Measurements from ENCODE around the gene PRICKLE2. TPM values are rescaled to one million over a fixed set of nuclear protein-coding genes. Genes with fewer than 3 reads are reported as not detected.

PRICKLE2 gene
- total RNA-seq, 2 donors from 2014 or later = 27.9 to 42.3 TPM

- TF ChIP-seq CTCF (IDR thresholded peaks at IDR 0.05) = no peak
Observed at GRCh38 chr3:64138656-64139375, 86.5 kb downstream of the PRICKLE2 start.

GRCh38 chr3:64138046-64138445 is 87.2 kb downstream of the PRICKLE2 start:
- no peak for ATAC-seq (ENCODE audit: insufficient number of reproducible peaks, low FRiP score, low read depth)
- DNase-seq (ENCODE audit: low spot score) = no peak
- no peak overlapping the region for H3K4me3 ChIP-seq
- no peak for TF ChIP-seq CTCF (IDR thresholded peaks at IDR 0.05)
- peaks cover 5 to 11% of the 10 kb centered on the region in 2 donors for H3K4me1 ChIP-seq (ENCODE audit: control insufficient read depth in 1 of 2, low read depth in 2 of 2)
- no peaks in the 10 kb centered on the region for H3K36me3 ChIP-seq
- no peaks in the 10 kb centered on the region for H3K9me3 ChIP-seq
- no peaks in the 10 kb centered on the region for H3K27me3 ChIP-seq (replicated peaks; ENCODE audit: insufficient read depth)
- no peak overlapping the region for H3K27ac ChIP-seq

More at GRCh38 chr3:64138656-64139375, 86.5 kb downstream of the PRICKLE2 start:
- Histone ChIP-seq H3K27ac (no peak overlapping the region), H3K36me3 (no peaks in the 10 kb centered on the region), H3K4me3 (no peak overlapping the region), H3K9me3 (no peaks in the 10 kb centered on the region), H3K27me3 (replicated peaks; ENCODE audit: insufficient read depth) (no peaks in the 10 kb centered on the region), H3K4me1 (ENCODE audit: control insufficient read depth in 1 of 2, low read depth in 2 of 2) (peaks cover 5 to 14% of the 10 kb centered on the region in 2 donors)
- no peak for ATAC-seq (ENCODE audit: insufficient number of reproducible peaks, low FRiP score, low read depth)
- no peak for DNase-seq (ENCODE audit: low spot score)

- no peaks in the 10 kb centered on the region for H3K4me1 ChIP-seq (ENCODE audit: control insufficient read depth in 1 of 2, low read depth in 2 of 2)
- TF ChIP-seq CTCF (IDR thresholded peaks at IDR 0.05) = no peak
- H3K27ac ChIP-seq = no peak overlapping the region
Observed at GRCh38 chr3:64134882-64135281, 90.4 kb downstream of the PRICKLE2 start.

GRCh38 chr3:64133987-64134386 is 91.3 kb downstream of the PRICKLE2 start:
- no peak for DNase-seq (ENCODE audit: low spot score)
- H3K27ac ChIP-seq = no peak overlapping the region
- no peaks in the 10 kb centered on the region for H3K9me3 ChIP-seq
- no peaks in the 10 kb centered on the region for H3K4me1 ChIP-seq (ENCODE audit: control insufficient read depth in 1 of 2, low read depth in 2 of 2)
- ATAC-seq (ENCODE audit: insufficient number of reproducible peaks, low FRiP score, low read depth) = no peak
- no peaks in the 10 kb centered on the region for H3K36me3 ChIP-seq
- TF ChIP-seq CTCF (IDR thresholded peaks at IDR 0.05) = no peak
- no peak overlapping the region for H3K4me3 ChIP-seq
- H3K27me3 ChIP-seq (replicated peaks; ENCODE audit: insufficient read depth) = no peaks in the 10 kb centered on the region

More at GRCh38 chr3:64134882-64135281, 90.4 kb downstream of the PRICKLE2 start:
- Histone ChIP-seq H3K4me3 (no peak overlapping the region), H3K27me3 (replicated peaks; ENCODE audit: insufficient read depth) (no peaks in the 10 kb centered on the region), H3K36me3 (no peaks in the 10 kb centered on the region), H3K9me3 (no peaks in the 10 kb centered on the region)
- no peak for ATAC-seq (ENCODE audit: insufficient number of reproducible peaks, low FRiP score, low read depth)
- DNase-seq (ENCODE audit: low spot score) = no peak

GRCh38 chr3:64133272-64133671 is 92.0 kb downstream of the PRICKLE2 start:
- no peak for ATAC-seq (ENCODE audit: insufficient number of reproducible peaks, low FRiP score, low read depth)

More at GRCh38 chr3:64133272-64133671, 92.0 kb downstream of the PRICKLE2 start:
- Histone ChIP-seq H3K9me3 (no peaks in the 10 kb centered on the region), H3K36me3 (no peaks in the 10 kb centered on the region), H3K4me3 (no peak overlapping the region), H3K27me3 (replicated peaks; ENCODE audit: insufficient read depth) (no peaks in the 10 kb centered on the region), H3K4me1 (ENCODE audit: control insufficient read depth in 1 of 2, low read depth in 2 of 2) (no peaks in the 10 kb centered on the region), H3K27ac (no peak overlapping the region)
- no peak for TF ChIP-seq CTCF (IDR thresholded peaks at IDR 0.05)
- DNase-seq (ENCODE audit: low spot score) = no peak

Measured in thoracic aorta (tissue), 2 donors.